Kidney epithelial cell (primary cell): ENCODE results near the gene LGI2. TPM values are rescaled to one million over a fixed set of nuclear protein-coding genes. Genes with fewer than 3 reads are reported as not detected.
"Not testable (repeated sequence)": the region's sequence is repeated elsewhere in the genome, so short reads cannot be mapped to it uniquely, and the experiment has no call there.

Source experiments
- DNase-seq: peaks from one replicate; pipeline ENCODE4 v3.0.0-alpha.2; 2010; ENCODE audit warnings: low read depth
- H3K27me3 ChIP-seq: 2 replicates; pipeline ENCODE4 v1.6.0; 2011; ENCODE audit warnings: low read length; ENCODE audit not compliant: control insufficient read depth, insufficient read depth
- H3K36me3 ChIP-seq: 2 replicates; pipeline ENCODE4 v1.5.1; 2011; ENCODE audit warnings: low read length; ENCODE audit not compliant: control insufficient read depth, insufficient read depth
- H3K4me3 ChIP-seq: 2 replicates; pipeline ENCODE4 v1.5.1; 2011; ENCODE audit warnings: low read depth, mild to moderate bottlenecking, control low read depth, low read length
- CTCF ChIP-seq: IDR thresholded peaks from 2 replicates; pipeline ENCODE4 v1.5.1; 2011; ENCODE audit warnings: mild to moderate bottlenecking, moderate library complexity, low read length, control low read depth, inconsistent platforms; ENCODE audit not compliant: insufficient read depth, poor library complexity, severe bottlenecking
- total RNA-seq: library from RNA; depleted of rRNA; stranded (reverse); fragments of >200 nt; gene quantifications from 2 replicates; pipeline ENCODE4 v1.2.3, GENCODE V29; 2015

The LGI2 gene
- total RNA-seq, 1 donor from 2014 or later, result 0.25 TPM

- no peak for TF ChIP-seq CTCF
- Histone ChIP-seq H3K36me3 (no peaks in the 10 kb centered on the region), H3K27me3 (no peaks in the 10 kb centered on the region), H3K4me3 (no peak overlapping the region)
- DNase-seq, result no peak
These were observed 39.8 kb upstream of the LGI2 start for GRCh38 chr4:25070545-25070944.

- Histone ChIP-seq H3K4me3 (no peak overlapping the region), H3K27me3 (no peaks in the 10 kb centered on the region), H3K36me3 (no peaks in the 10 kb centered on the region)
- DNase-seq, result no peak
- TF ChIP-seq CTCF, result no peak
These were observed 38.3 kb upstream of the LGI2 start for GRCh38 chr4:25069014-25069413.

- DNase-seq, result no peak
- H3K27me3 ChIP-seq, result no peaks in the 10 kb centered on the region
- no peak for TF ChIP-seq CTCF
- H3K4me3 ChIP-seq, result no peak overlapping the region
- no peaks in the 10 kb centered on the region for H3K36me3 ChIP-seq
These were observed 37.6 kb upstream of the LGI2 start for GRCh38 chr4:25068386-25068785.

- TF ChIP-seq CTCF, result no peak
- peak; percentile 69 for DNase-seq
- Histone ChIP-seq H3K36me3 (no peaks in the 10 kb centered on the region), H3K27me3 (no peaks in the 10 kb centered on the region), H3K4me3 (no peak overlapping the region)
These were observed 35.3 kb upstream of the LGI2 start for GRCh38 chr4:25065932-25066590.

GRCh38 chr4:25065431-25065858 lies 34.7 kb upstream of the LGI2 start:
- DNase-seq, result peak; percentile 51
- no peak for TF ChIP-seq CTCF
- Histone ChIP-seq H3K4me3 (no peak overlapping the region), H3K36me3 (no peaks in the 10 kb centered on the region), H3K27me3 (no peaks in the 10 kb centered on the region)

GRCh38 chr4:25064447-25064846 lies 33.7 kb upstream of the LGI2 start:
- H3K27me3 ChIP-seq, H3K36me3 ChIP-seq, H3K4me3 ChIP-seq, DNase-seq: not testable (repeated sequence)
